ENCODE measurements around the gene RALGAPA2. TPM values are rescaled to one million over a fixed set of nuclear protein-coding genes. Genes with fewer than 3 reads are reported as not detected.
A peak's percentile ranks its signal among the peaks of the same experiment; 100 is the strongest.

RALGAPA2 gene
- total RNA-seq, 1 experiment from 2014 or later = 9.8 TPM

- intact Hi-C loops (cut with micrococcal nuclease) = no loop called here
- no peak overlapping the region for H3K9ac ChIP-seq (ENCODE audit: low read length)
- no peaks in the 10 kb centered on the region for H3K27me3 ChIP-seq (ENCODE audit: low read length)
- peaks cover 28% of the 10 kb centered on the region; the same call in 1 of the 2 replicates for H3K79me2 ChIP-seq (ENCODE audit: low read length)
- no peak overlapping the region for H3K27ac ChIP-seq (ENCODE audit: low read length)
- no peaks in the 10 kb centered on the region for H4K20me1 ChIP-seq (ENCODE audit: low read length)
- TF ChIP-seq EZH2 (IDR thresholded peaks at IDR 0.05; ENCODE audit: low read length, unreplicated experiment) = no peak
- TF ChIP-seq, protein P1, sequence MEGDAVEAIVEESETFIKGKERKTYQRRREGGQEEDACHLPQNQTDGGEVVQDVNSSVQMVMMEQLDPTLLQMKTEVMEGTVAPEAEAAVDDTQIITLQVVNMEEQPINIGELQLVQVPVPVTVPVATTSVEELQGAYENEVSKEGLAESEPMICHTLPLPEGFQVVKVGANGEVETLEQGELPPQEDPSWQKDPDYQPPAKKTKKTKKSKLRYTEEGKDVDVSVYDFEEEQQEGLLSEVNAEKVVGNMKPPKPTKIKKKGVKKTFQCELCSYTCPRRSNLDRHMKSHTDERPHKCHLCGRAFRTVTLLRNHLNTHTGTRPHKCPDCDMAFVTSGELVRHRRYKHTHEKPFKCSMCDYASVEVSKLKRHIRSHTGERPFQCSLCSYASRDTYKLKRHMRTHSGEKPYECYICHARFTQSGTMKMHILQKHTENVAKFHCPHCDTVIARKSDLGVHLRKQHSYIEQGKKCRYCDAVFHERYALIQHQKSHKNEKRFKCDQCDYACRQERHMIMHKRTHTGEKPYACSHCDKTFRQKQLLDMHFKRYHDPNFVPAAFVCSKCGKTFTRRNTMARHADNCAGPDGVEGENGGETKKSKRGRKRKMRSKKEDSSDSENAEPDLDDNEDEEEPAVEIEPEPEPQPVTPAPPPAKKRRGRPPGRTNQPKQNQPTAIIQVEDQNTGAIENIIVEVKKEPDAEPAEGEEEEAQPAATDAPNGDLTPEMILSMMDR (conservative IDR thresholded peaks at IDR 0.05; ENCODE audit: low read depth, low read length) = no peak
- TF ChIP-seq EZH2phosphoT487 (IDR thresholded peaks at IDR 0.05; ENCODE audit: borderline replicate concordance, low read length) = no peak
- H3K4me1 ChIP-seq (ENCODE audit: insufficient read depth, low read length) = peaks cover 18% of the 10 kb centered on the region
- peak overlapping the region; percentile 90 for H3K4me2 ChIP-seq (ENCODE audit: low read length)
- H3K4me3 ChIP-seq (ENCODE audit: low read length) = peak overlapping the region; percentile 88
- ChIA-PET POLR2A (ENCODE audit: unreplicated experiment) (no interaction called here), CTCF (no interaction called here)
- no peaks in the 10 kb centered on the region for H3K36me3 ChIP-seq (ENCODE audit: low read depth, low read length)
- TSS peak; percentile 23 for BruUV-seq (replicated peaks)
- H3K9me2 ChIP-seq (replicated peaks; ENCODE audit: low read length) = no peaks in the 10 kb centered on the region
- no peaks in the 10 kb centered on the region for H3K9me3 ChIP-seq (ENCODE audit: low read length)
- H2AFZ ChIP-seq (ENCODE audit: low read length) = peak overlapping the region; percentile 12; the same call in 1 of the 2 replicates
- DNase-seq = peak; percentile 13
- no peaks in the 10 kb centered on the region for H3F3A ChIP-seq (ENCODE audit: low read length, unreplicated experiment)
- no peak for ATAC-seq
Measured at GRCh38 chr20:20710443-20711315, 1.8 kb downstream of the RALGAPA2 start.

GRCh38 chr20:20709887-20710286 lies 2.6 kb downstream of the RALGAPA2 start:
- H3K27me3 ChIP-seq (ENCODE audit: low read length) = no peaks in the 10 kb centered on the region
- H3K79me2 ChIP-seq (ENCODE audit: low read length) = peaks cover 28% of the 10 kb centered on the region; the same call in 1 of the 2 replicates
- H3K9ac ChIP-seq (ENCODE audit: low read length) = no peak overlapping the region
- H3K4me3 ChIP-seq (ENCODE audit: low read length) = no peak overlapping the region
- no peaks in the 10 kb centered on the region for H3K9me2 ChIP-seq (replicated peaks; ENCODE audit: low read length)
- ChIA-PET POLR2A (ENCODE audit: unreplicated experiment) (no interaction called here), CTCF (no interaction called here)
- H3K27ac ChIP-seq (ENCODE audit: low read length) = no peak overlapping the region
- H3K4me2 ChIP-seq (ENCODE audit: low read length) = peak overlapping the region; percentile 90; the same call in 1 of the 2 replicates
- H3F3A ChIP-seq (ENCODE audit: low read length, unreplicated experiment) = no peaks in the 10 kb centered on the region
- peaks cover 18% of the 10 kb centered on the region for H3K4me1 ChIP-seq (ENCODE audit: insufficient read depth, low read length)
- no peaks in the 10 kb centered on the region for H3K36me3 ChIP-seq (ENCODE audit: low read depth, low read length)
- no peak for ATAC-seq
- H4K20me1 ChIP-seq (ENCODE audit: low read length) = no peaks in the 10 kb centered on the region
- intact Hi-C loops (cut with micrococcal nuclease) = no loop called here
- no peaks in the 10 kb centered on the region for H3K9me3 ChIP-seq (ENCODE audit: low read length)
- no peak for DNase-seq
- no peak overlapping the region for H2AFZ ChIP-seq (ENCODE audit: low read length)
- BruUV-seq (replicated peaks) = no TSS peak
- no peak for TF ChIP-seq EZH2 (IDR thresholded peaks at IDR 0.05; ENCODE audit: low read length, unreplicated experiment)
- TF ChIP-seq EZH2phosphoT487 (IDR thresholded peaks at IDR 0.05; ENCODE audit: borderline replicate concordance, low read length) = no peak
- TF ChIP-seq, protein P1 (conservative IDR thresholded peaks at IDR 0.05; ENCODE audit: low read depth, low read length) = no peak

- ATAC-seq = no peak
- Histone ChIP-seq H4K20me1 (ENCODE audit: low read length) (no peaks in the 10 kb centered on the region), H3F3A (ENCODE audit: low read length, unreplicated experiment) (no peaks in the 10 kb centered on the region), H3K4me3 (ENCODE audit: low read length) (no peak overlapping the region), H3K9me2 (replicated peaks; ENCODE audit: low read length) (no peaks in the 10 kb centered on the region), H3K4me1 (ENCODE audit: insufficient read depth, low read length) (peaks cover 8% of the 10 kb centered on the region), H3K9me3 (ENCODE audit: low read length) (no peaks in the 10 kb centered on the region), H3K4me2 (ENCODE audit: low read length) (no peak overlapping the region), H3K36me3 (ENCODE audit: low read depth, low read length) (no peaks in the 10 kb centered on the region), H3K27me3 (ENCODE audit: low read length) (no peaks in the 10 kb centered on the region), H3K27ac (ENCODE audit: low read length) (no peak overlapping the region), H3K9ac (ENCODE audit: low read length) (no peak overlapping the region), H2AFZ (ENCODE audit: low read length) (no peak overlapping the region), H3K79me2 (ENCODE audit: low read length) (peaks cover 20% of the 10 kb centered on the region; the same call in 1 of the 2 replicates)
- intact Hi-C loops (cut with micrococcal nuclease) = no loop called here
- DNase-seq = no peak
- ChIA-PET CTCF (no interaction called here), POLR2A (ENCODE audit: unreplicated experiment) (no interaction called here)
- TF ChIP-seq EZH2 (IDR thresholded peaks at IDR 0.05; ENCODE audit: low read length, unreplicated experiment) (no peak), EZH2phosphoT487 (IDR thresholded peaks at IDR 0.05; ENCODE audit: borderline replicate concordance, low read length) (no peak)
- TF ChIP-seq, protein P1 (conservative IDR thresholded peaks at IDR 0.05; ENCODE audit: low read depth, low read length) = no peak
- no TSS peak for BruUV-seq (replicated peaks)
Measured at GRCh38 chr20:20706285-20706684, 6.2 kb downstream of the RALGAPA2 start.
